ENCODE results near the gene LRP5.
"Not testable (repeated sequence)": the region's sequence is repeated elsewhere in the genome, so short reads cannot be mapped to it uniquely, and the experiment has no call there.

The LRP5 gene

DNA sequence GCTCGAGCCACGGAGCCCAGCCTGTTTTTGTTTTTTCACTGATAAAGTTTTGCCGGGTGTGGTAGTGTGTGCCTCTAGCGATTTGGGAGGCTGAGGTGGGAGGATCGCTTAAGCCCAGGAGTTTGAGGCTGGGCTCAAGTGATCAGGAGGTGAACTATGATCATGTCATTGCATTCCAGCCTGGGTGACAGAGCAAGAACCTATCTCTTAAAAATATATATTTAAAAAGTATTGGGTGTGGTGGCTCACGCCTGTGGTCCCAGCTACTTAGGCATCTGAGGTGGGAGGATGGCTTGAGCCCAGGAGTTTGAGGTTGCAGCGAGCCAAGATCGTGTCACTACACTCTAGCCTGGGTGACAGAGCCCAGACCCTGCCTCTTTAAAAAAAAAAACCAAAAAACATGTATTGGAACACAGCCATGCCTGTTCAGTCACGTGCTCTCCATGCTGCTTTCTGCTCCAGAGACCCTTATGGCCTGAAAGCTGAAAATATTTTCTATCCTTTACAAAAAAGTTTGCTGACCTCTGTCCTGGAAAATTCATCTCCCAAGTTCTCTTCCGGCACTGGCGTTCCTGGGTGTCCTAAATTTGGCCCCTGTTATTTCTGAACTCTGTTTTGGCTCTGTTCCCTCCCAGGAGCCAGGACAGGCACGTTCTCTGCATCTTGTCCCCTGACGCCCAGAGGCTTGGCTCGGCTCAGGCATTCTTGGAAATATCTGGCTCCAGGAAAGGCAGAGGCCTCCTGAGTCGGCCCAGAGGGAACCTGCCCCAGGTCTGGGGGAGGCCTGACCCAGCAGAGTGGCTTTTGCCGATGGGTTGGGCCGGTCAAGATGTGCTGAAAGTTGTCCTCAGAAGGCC, 86.8 kb downstream of the LRP5 start:
- DNase-seq, result no peak

DNA sequence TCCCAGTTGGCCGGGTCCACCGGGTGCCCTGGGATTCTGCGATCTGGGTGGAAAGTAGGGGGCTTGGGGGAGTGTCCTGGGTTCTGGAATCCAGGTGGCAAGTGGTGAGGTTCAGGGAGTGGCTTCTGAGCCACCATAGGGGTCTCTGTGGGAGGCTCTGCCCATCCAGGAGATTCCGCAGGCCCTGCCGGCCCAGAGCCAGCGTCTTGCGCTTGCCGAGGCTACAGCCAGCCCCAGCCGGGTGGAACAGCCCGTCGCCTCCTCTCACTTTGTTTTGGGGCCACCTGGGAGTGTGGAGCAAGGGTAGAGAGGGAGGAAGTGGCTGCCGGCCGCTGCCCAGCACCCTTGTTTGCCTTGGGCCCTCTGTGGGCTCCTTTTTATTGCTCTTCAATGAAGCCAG, 87.5 kb downstream of the LRP5 start:
- no peak for DNase-seq

DNA sequence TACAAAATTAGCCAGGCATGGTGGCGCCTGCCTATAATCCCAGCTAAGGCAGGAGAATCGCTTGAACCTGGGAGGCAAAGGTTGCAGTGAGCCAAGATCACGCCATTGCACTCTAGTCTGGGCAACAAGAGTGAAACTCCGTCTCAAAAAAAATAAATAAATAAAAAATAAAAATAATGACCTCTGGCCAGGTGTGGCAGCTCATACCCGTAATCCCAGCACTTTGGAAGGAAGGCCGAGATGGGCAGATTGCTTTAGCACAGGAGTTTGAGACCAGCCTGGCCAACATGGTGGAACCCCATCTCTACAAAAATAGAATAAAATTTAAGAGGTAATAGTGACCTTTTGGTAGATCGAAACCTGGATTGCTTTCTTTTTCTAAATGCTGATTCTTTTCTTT, 88.2 kb downstream of the LRP5 start:
- DNase-seq, result not testable (repeated sequence)

DNA sequence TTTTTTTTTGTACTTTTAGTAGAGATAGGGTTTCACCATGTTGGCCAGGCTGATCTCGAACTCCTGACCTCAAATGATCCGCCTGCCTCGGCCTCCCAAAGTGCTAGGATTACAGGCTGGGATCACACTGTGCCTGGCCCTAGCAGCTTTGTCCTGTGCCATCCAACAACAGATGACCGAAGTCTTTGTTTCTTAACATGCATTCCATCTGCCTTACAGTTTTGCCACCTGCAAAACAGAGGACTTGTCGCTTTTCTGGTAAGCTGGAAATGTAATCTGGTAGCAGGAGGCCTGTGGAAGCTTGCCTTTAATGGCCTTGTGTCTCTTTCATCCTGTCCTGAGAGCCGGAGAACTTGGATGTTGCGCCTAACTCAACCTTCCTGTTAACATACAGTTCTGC, 89.5 kb downstream of the LRP5 start:
- no peak for DNase-seq

DNA sequence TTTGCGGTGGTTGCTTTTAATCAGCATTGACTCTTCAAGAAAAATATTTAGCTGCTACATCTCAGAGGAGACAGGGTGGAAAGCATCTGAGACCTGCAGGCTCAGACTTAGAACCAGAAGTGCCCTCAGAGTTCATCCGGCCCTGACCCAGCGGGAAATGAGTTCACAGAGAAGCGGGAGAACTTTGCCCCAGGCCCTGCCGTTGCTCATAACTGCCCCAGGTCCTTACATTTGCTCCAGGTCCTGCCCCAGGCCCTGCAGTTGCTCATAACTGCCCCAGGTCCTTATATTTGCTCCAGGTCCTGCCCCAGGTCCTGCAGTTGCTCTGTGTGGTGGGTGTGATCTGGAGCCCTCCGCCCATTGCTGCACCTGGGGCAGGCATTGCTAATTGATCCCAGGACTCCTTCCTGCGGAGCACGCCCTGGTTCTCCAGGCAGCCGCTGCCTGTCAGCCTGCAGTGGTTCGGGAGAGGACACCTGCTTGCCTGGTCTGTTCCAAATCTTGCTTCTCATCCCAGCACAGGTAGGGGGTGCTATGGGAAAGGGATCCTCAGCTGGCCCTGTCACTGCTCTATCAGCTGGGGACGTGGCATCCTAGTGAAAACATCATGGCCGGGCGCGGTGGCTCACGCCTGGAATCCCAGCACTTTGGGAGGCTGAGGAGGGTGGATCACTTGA, 90.1 kb downstream of the LRP5 start:
- no peak for DNase-seq

DNA sequence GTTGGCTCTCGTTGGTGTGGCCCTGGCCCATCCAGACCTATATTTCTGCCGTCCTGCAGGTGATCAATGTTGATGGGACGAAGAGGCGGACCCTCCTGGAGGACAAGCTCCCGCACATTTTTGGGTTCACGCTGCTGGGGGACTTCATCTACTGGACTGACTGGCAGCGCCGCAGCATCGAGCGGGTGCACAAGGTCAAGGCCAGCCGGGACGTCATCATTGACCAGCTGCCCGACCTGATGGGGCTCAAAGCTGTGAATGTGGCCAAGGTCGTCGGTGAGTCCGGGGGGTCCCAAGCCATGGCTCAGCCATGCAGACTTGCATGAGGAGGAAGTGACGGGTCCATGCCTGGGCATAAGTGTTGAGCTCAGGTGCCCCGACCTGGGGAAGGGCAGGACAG, 91.0 kb downstream of the LRP5 start:
- no peak for DNase-seq

DNA sequence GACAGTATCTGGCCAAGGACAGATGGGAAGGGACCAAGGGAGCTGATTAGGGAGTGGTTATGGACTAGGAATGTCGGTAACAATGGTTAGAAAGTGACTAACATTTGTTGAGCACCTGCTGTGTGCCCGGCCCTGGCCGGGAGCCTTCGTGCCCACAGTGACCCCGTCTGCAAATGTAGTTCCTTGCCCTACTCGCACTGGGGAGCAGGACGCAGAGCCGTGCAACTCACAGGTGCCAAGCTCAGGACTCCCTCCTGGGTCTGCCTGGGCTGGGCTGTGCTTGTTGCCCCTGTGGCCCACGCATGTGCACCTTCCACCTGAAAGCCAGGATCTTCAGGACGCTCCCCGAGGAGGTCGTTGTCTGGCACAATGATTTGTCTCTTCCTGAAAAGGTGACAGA, 91.4 kb downstream of the LRP5 start:
- no peak for DNase-seq

DNA sequence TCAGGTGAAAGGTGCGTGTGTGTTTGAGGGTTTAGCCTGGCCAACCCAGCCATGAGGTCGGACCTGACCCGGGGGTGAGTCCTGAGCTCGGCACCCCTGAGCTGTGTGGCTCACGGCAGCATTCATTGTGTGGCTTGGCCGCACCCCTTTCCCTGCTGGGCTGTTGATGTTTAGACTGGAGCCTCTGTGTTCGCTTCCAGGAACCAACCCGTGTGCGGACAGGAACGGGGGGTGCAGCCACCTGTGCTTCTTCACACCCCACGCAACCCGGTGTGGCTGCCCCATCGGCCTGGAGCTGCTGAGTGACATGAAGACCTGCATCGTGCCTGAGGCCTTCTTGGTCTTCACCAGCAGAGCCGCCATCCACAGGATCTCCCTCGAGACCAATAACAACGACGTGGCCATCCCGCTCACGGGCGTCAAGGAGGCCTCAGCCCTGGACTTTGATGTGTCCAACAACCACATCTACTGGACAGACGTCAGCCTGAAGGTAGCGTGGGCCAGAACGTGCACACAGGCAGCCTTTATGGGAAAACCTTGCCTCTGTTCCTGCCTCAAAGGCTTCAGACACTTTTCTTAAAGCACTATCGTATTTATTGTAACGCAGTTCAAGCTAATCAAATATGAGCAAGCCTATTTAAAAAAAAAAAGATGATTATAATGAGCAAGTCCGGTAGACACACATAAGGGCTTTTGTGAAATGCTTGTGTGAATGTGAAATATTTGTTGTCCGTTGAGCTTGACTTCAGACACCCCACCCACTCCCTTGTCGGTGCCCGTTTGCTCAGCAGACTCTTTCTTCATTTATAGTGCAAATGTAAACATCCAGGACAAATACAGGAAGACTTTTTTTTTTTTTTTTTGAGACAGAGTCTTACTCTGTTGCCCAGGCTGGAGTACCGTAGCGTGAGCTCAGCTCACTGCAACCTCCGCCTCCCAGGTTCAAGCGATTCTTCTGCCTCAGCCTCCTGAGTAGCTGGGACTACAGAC, 94.2 kb downstream of the LRP5 start:
- no peak for DNase-seq

DNA sequence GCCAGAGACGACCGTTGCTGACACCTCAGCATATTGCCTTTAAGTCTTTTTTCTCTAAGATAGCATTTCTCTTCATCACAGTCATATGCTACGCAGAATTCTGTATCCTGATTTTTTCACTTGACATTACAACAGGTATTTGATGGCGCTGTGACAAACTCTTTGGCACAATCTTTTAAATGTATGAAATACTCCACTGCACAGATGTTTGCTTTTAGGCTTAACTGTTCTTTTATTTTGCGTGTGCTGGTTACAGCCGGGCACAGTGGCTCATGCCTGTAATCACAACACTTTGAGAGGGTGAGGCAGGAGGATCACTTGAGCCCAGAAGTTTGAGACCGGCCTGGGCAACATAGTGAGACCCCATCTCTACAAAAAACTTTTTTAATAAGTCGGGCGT, 96.1 kb downstream of the LRP5 start:
- no peak for DNase-seq

DNA sequence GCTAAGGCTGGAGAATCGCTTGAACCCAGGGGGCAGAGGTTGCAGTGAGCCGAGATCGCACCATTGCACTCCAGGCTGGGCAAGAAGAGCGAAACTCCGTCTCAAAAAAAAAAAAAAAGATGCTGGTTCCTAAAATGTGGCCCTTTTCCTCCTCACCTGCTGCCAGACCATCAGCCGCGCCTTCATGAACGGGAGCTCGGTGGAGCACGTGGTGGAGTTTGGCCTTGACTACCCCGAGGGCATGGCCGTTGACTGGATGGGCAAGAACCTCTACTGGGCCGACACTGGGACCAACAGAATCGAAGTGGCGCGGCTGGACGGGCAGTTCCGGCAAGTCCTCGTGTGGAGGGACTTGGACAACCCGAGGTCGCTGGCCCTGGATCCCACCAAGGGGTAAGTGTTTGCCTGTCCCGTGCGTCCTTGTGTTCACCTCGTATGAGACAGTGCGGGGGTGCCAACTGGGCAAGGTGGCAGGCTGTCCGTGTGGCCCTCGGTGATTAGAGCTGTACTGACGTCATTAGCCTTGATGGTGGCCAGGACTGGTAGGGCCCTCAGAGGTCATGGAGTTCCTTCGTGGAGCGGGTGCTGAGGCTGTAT, 97.5 kb downstream of the LRP5 start:
- no peak for DNase-seq

DNA sequence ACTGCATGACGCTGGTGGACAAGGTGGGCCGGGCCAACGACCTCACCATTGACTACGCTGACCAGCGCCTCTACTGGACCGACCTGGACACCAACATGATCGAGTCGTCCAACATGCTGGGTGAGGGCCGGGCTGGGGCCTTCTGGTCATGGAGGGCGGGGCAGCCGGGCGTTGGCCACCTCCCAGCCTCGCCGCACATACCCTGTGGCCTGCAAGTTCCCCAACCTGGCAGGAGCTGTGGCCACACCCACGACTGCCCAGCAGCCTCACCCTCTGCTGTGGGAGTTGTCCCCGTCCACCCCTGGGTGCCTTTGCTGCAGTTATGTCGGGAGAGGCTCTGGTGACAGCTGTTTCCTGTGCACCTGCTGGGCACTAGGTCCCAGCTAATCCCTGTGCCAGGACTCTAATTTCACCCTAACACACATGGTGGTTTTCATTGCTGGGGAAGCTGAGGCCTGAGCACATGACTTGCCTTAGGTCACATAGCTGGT, 99.2 kb downstream of the LRP5 start:
- DNase-seq, result no peak

DNA sequence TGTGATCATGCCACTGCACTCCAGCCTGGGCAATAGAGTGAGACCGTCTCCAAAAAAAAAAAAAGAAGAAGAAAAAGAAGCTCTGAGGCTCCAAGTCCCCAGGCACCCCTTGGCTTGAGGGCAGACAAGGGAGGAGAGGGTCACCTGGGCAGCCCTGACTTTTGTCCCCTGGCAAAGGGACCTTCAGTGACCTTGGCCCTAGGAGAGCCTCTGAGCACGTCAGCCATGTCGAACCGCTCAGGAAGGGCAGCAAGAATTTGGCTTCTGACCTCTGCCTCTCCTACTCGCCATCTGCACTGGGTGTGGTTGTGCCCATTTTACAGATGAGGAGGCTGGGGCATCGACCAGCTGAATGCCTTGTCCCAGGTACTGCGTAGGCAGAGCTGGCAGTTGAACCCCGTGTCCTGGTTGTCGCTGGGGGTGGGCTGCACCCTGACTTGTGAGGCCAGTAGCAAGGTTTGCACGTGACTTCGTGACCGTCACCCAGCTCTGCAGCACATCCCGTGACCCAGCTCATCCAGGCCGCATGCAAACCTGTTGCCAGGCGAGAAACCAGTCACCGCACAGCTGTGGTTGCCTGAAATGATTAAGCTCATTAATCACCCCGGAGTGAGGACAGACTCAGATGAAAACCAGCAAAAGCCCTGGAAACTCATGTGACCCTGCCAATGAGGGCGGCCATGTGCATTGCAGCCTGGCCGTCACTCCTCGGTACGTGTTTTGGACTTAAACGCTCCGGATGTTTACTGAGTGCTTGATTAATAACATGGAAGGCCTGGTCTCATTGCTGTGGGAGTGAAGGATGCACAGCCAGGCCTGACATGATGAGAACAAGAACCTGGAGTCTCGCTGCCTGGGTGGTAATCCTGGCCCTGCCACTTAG, 100.4 kb downstream of the LRP5 start:
- no peak for DNase-seq

DNA sequence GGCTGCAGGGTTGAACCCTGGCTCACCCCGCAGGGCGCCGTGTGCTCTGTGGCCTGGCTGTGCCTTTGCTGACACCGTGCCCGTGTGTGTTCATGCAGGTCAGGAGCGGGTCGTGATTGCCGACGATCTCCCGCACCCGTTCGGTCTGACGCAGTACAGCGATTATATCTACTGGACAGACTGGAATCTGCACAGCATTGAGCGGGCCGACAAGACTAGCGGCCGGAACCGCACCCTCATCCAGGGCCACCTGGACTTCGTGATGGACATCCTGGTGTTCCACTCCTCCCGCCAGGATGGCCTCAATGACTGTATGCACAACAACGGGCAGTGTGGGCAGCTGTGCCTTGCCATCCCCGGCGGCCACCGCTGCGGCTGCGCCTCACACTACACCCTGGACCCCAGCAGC, 101.2 kb downstream of the LRP5 start:
- no peak for DNase-seq

DNA sequence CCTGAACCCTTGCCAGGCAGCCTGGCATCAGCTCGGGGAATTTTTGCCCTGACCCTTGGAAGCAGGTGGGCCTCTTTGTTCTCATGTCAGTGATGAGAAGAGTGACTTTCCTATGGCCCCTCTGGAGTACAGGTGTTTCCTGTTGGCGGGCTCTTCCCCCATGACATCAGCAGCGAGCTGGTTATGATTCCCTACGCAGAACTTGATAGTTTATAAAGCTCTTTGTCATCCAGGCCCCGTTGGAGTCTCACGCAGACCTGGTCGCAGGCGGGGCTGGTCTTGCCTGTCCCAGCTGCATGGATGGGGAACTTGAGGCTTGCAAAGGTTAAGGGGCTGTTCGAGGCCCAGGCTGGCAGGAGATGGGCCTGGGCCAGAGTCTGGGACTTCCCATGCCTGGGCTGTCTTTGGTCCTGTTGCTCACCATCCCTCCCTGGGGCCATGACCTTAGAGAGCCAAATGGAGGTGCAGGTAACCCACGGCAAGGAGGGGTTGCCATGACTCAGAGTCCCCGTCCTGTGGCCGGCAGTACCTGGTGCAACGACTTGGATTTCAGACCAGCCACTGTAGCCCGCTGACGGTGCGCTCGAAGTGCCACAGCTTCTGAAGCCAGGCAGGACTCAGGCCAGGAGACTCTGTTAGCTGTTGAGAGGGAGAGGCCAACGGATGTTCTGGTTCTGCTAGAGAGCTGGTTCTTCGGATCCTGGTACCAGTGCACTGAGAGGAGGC, 102.3 kb downstream of the LRP5 start:
- no peak for DNase-seq

DNA sequence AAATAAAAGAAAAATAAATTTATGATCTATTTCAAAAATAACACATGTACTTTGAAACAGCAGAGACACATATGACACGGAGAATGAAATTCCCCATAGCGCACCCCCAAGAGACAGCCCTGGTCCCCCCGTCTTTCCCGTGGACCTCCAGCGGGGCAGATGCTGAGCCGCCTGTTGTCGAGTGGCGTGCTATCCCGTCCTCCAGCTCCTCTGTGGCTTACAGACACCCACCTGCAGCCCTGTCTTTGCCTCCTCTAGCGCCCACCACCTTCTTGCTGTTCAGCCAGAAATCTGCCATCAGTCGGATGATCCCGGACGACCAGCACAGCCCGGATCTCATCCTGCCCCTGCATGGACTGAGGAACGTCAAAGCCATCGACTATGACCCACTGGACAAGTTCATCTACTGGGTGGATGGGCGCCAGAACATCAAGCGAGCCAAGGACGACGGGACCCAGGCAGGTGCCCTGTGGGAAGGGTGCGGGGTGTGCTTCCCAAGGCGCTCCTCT, 103.7 kb downstream of the LRP5 start:
- DNase-seq, result no peak

DNA sequence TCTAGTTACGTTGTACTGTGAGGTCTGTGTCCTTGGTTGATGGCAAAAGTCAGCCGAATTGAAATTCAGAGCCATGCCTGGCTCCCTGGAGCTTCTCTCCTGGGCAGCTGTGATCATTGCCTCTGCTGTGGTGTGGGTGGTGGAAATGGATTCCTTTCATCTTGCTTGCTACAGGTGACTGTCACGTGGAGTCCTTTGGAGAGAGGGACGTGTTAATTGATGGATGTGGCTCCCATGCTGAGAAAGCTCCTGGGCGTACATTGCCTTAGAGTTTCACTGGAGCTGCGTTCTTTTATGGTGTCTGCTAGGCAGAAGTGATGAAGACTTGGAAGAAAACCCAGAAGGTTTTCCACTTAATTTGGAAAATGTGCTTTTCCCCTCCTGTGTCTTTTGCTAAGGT, 106.3 kb downstream of the LRP5 start:
- DNase-seq, result no peak

DNA sequence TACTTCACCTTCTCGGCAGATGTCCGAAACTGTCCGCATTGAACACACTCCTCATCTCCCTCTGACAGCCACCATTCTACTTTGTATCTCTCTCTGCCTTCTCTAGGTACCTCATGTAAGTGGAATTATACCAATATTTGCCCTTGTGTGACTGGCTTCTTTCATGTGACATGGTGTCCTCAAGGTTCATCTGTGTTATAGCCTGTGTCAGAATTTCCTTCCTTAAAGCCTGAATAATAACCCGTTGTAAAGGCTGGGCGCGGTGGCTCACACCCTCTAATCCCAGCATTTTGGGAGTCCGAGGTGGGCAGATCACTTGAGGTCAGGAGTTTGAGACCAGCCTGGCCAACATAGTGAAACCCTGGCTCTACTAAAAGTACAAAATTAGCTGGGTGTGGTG, 107.8 kb downstream of the LRP5 start:
- no peak for DNase-seq

DNA sequence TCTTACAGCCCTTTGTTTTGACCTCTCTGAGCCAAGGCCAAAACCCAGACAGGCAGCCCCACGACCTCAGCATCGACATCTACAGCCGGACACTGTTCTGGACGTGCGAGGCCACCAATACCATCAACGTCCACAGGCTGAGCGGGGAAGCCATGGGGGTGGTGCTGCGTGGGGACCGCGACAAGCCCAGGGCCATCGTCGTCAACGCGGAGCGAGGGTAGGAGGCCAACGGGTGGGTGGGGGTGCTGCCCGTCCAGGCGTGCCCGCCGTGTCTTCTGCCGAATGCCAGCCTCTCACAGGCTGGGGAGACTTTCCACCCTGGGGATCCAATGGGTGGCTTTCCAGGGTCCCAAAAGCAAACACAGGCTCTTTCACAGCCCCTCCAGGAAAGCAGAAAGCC, 111.1 kb downstream of the LRP5 start:
- DNase-seq, result no peak

DNA sequence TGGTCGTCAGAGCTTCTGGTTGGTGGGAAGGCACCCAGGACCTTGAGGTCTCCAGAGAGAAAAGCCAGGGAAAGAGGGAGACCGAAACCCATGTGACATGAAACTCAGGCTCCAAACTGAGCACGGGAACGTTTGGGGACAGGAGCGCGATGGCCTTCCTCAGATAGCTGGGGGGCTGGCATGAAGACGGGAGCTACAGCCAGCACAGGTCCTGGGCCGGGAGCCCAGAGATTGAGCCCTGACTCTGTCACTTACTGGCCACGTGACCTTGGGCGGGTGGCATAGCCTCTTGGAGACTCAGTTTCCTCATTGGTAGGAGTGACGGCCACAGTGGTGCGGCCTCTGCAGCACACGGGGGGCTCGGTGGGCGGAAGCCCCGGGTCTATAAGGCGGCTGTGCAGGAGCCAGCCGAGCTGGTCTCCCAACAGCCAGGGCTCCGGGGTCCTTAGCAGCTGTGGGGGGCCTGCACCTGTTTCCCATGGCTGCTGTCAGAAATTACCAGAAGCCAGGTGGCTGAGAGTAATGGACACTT, 111.8 kb downstream of the LRP5 start:
- DNase-seq, result no peak
